C4-2B (cell line): Measurements from ENCODE around the gene MIPOL1.
"Not testable (repeated sequence)": the region's sequence is repeated elsewhere in the genome, so short reads cannot be mapped to it uniquely, and the experiment has no call there.

Source experiments
- CTCF ChIP-seq: fragments of 450-650 bp; conservative IDR thresholded peaks from 2 replicates; pipeline ENCODE4 v1.5.1; 2017; ENCODE audit warnings: mild to moderate bottlenecking
- ZFX ChIP-seq: fragments of 450-650 bp; IDR thresholded peaks from 2 replicates; pipeline ENCODE4 v1.6.1; 2017

GRCh38 chr14:37555596-37555995 is 357.9 kb downstream of the MIPOL1 start:
- not testable (repeated sequence) for TF ChIP-seq CTCF, ZFX
